Hepatocyte (in vitro differentiated cells): ENCODE measurements around the gene CTRL. TPM values are rescaled to one million over a fixed set of nuclear protein-coding genes. Genes with fewer than 3 reads are reported as not detected.
"Not testable (repeated sequence)": the region's sequence is repeated elsewhere in the genome, so short reads cannot be mapped to it uniquely, and the experiment has no call there.

Source experiments
- DNase-seq: peaks from one replicate; pipeline ENCODE4 v3.0.0-alpha.2; 2016; ENCODE audit warnings: low spot score
- H2AFZ ChIP-seq: fragments of 200-600 bp; sonication (generic); 2 replicates; pipeline ENCODE4 v1.6.0; 2016; ENCODE audit warnings: antibody characterized with exemption, mild to moderate bottlenecking
- H3K27ac ChIP-seq: fragments of 200-600 bp; sonication (generic); 2 replicates; pipeline ENCODE4 v1.5.1; 2016; ENCODE audit warnings: mild to moderate bottlenecking
- H3K27me3 ChIP-seq: fragments of 200-600 bp; sonication (generic); 2 replicates; pipeline ENCODE4 v1.6.1; 2016
- H3K36me3 ChIP-seq: fragments of 200-600 bp; sonication (generic); replicated peaks from 2 replicates; pipeline ENCODE4 v1.5.1; 2016; ENCODE audit warnings: low read depth; ENCODE audit not compliant: insufficient read depth
- H3K4me1 ChIP-seq: fragments of 200-600 bp; sonication (generic); 2 replicates; pipeline ENCODE4 v1.5.1; 2016; ENCODE audit warnings: mild to moderate bottlenecking, moderate library complexity; ENCODE audit not compliant: insufficient read depth
- H3K4me2 ChIP-seq: fragments of 200-600 bp; sonication (generic); 2 replicates; pipeline ENCODE4 v1.6.0; 2016
- H3K4me3 ChIP-seq: fragments of 200-600 bp; sonication (generic); 2 replicates; pipeline ENCODE4 v1.5.1; 2016; ENCODE audit warnings: mild to moderate bottlenecking
- H3K79me2 ChIP-seq: fragments of 200-600 bp; sonication (generic); 2 replicates; pipeline ENCODE4 v1.6.0; 2017; ENCODE audit warnings: mild to moderate bottlenecking
- H3K9me2 ChIP-seq: fragments of 200-600 bp; sonication (generic); replicated peaks from 2 replicates; pipeline ENCODE4 v1.6.0; 2017; ENCODE audit warnings: mild to moderate bottlenecking; ENCODE audit not compliant: insufficient read depth
- H3K9me3 ChIP-seq: fragments of 200-600 bp; sonication (generic); 2 replicates; pipeline ENCODE4 v1.5.1; 2016; ENCODE audit warnings: low read depth, mild to moderate bottlenecking
- H4K20me1 ChIP-seq: fragments of 200-600 bp; sonication (generic); 2 replicates; pipeline ENCODE4 v1.6.0; 2016; ENCODE audit warnings: mild to moderate bottlenecking; ENCODE audit not compliant: insufficient read depth, poor library complexity, severe bottlenecking
- CTCF ChIP-seq: fragments of 200-600 bp; sonication (generic); IDR thresholded peaks from 2 replicates; pipeline ENCODE4 v1.5.1; 2016; ENCODE audit warnings: antibody characterized with exemption, mild to moderate bottlenecking; ENCODE audit not compliant: poor library complexity
- EZH2 ChIP-seq: fragments of 200-600 bp; sonication (generic); IDR thresholded peaks from 2 replicates; pipeline ENCODE4 v1.6.1; 2016; ENCODE audit warnings: antibody characterized with exemption, mild to moderate bottlenecking, borderline replicate concordance
- EZH2phosphoT487 ChIP-seq: fragments of 200-600 bp; sonication (generic); IDR thresholded peaks from one replicate; pipeline ENCODE4 v1.6.1; 2018; ENCODE audit warnings: antibody characterized with exemption, mild to moderate bottlenecking, low read depth, moderate library complexity; ENCODE audit not compliant: unreplicated experiment, severe bottlenecking
- WGBS: methylation state at CpG from one replicate; pipeline ENCODE4 v1.1.6; 2016; ENCODE audit warnings: low lambda C conversion rate; ENCODE audit errors: missing lambda C conversion rate; 5-methylcytosine and 5-hydroxymethylcytosine counted together
- polyA plus RNA-seq: library from polyadenylated mRNA; unstranded; fragments of >200 nt; fragmentation: Nextera tagmentation; extraction: Ambion mirVana; gene quantifications from 2 replicates; pipeline ENCODE4 v1.2.1, GENCODE V29; 2016
- total RNA-seq: library from RNA; depleted of rRNA; stranded (reverse); fragments of >200 nt; gene quantifications from 2 replicates; pipeline ENCODE4 v1.2.3, GENCODE V29; 2014

Gene CTRL
- total and polyA plus RNA-seq, 2 experiments from 2014 or later, result 0.63 to 12.5 TPM

DNA sequence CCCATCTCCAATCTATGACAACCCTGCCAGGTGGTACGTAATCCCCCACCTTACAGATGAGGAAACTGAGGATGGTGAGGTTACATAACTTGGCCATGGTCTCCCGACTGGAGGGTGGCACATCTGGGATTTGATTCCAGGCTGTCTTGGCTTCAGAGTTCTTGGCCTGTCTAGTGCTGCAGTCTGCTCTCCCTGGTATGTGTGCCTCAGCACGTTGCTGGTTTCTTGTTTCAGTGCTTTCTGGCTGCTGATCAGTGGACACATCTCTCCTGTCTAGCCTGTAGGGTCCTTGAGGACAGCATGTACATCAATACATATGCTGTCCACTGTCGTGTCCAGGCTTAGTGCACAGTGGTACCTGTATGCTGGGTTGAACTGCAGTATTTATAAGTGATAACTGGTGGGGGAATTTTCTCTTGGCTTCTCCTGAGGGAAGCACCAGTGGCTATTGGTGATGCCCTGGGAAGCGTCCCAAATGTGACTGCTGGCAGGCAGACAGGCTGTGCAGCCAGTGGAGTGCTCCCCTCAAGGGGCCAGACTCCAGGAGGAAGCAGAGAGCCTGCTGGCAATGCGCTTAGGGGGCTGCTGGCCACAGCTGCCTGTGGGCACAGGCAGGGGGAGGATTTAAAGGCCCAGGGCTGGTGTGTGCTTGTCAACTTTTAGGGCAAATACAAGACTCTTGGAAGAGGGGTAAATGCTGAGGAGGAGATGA is 14.4 kb downstream of the CTRL start:
- Histone ChIP-seq H3K9me2 (no peaks in the 10 kb centered on the region), H3K36me3 (no peaks in the 10 kb centered on the region), H4K20me1 (peaks cover 29% of the 10 kb centered on the region), H3K4me3 (no peak overlapping the region), H3K27ac (peak overlapping the region; percentile 55), H3K27me3 (no peaks in the 10 kb centered on the region), H2AFZ (no peak overlapping the region), H3K79me2 (peaks cover 56% of the 10 kb centered on the region), H3K9me3 (no peaks in the 10 kb centered on the region), H3K4me2 (no peak overlapping the region), H3K4me1 (peaks cover 4% of the 10 kb centered on the region)
- DNase-seq, result no peak
- 93% methylated on average over 6 of the region's 6 CpGs for WGBS
- no peak for TF ChIP-seq CTCF
- no peak for TF ChIP-seq EZH2
- TF ChIP-seq EZH2phosphoT487, result no peak

DNA sequence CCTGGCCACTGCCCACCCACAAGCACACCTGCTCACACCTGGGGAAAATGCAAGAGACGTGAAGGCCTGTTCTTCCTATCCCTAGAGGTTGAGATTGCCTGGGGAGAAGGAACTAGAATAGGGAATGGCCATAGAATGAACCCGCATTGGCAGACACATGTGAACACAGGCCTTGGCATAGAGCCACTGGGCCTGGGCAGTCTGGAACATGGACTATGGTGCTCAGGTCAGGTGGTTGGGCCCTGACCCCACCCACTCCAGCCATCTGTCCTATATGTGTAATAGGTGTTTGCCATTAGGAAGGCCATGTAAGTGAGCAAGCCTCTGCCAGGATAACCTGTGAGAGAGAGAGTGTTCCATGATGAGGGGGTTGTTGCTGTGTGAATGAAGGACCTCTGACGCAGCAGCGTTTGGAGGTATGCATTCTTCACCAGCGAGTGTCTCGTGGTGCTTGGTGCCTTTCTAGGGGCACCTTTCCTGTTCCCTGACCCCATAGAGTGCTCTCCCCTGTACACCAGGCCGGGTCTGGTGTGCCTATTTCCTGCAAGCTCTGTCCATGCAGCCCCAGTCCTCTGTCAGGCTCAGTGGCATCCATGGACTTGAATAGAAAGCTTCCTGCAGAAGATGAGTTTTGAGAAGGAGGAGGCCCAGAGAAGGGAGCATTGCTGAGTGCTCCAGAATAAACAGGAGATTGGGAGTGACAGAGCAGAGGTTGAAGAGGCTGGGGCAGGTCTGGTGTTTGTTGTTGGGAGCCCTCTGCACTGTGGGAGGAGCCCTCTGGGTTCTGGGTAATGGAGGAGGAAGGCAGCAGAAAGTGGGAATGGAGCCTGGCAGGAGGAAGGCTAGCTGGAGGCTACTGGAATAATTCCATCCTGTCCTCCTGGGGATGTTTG is 15.6 kb downstream of the CTRL start:
- Histone ChIP-seq H3K79me2 (peaks cover 62% of the 10 kb centered on the region), H3K4me2 (no peak overlapping the region), H4K20me1 (peaks cover 22% of the 10 kb centered on the region), H3K27me3 (no peaks in the 10 kb centered on the region), H3K4me3 (no peak overlapping the region), H3K9me3 (no peaks in the 10 kb centered on the region), H3K9me2 (no peaks in the 10 kb centered on the region), H3K4me1 (peaks cover 4% of the 10 kb centered on the region), H3K27ac (no peak overlapping the region), H3K36me3 (no peaks in the 10 kb centered on the region), H2AFZ (no peak overlapping the region)
- 86% methylated on average over 7 of the region's 7 CpGs for WGBS
- TF ChIP-seq EZH2phosphoT487 (no peak), CTCF (no peak), EZH2 (no peak)
- peak; percentile 53 for DNase-seq

- 78% methylated on average over 2 of the region's 2 CpGs for WGBS
- H4K20me1 ChIP-seq, result peaks cover 21% of the 10 kb centered on the region
Measured at GRCh38 chr16:67915496-67915769, 16.2 kb downstream of the CTRL start.

More at GRCh38 chr16:67915496-67915769, 16.2 kb downstream of the CTRL start:
- DNase-seq, H3K9me2 ChIP-seq, H3K27ac ChIP-seq, H3K27me3 ChIP-seq, H3K36me3 ChIP-seq, H3K4me3 ChIP-seq, H3K4me2 ChIP-seq, H3K9me3 ChIP-seq, H3K4me1 ChIP-seq, H2AFZ ChIP-seq: not testable (repeated sequence)
- H3K79me2 ChIP-seq, result peaks cover 64% of the 10 kb centered on the region
